Uterus (tissue), 2 donors: ENCODE results near the gene GCNT2.

Experiments used
- POLR2A ChIP-seq, 2 donors: fragments of 450-650 bp; IDR thresholded peaks; one replicate each; pipeline ENCODE4 v1.6.1; 2016; ENCODE audit warnings: antibody characterized with exemption in 2 of 2, mild to moderate bottlenecking in 1 of 2, moderate library complexity in 1 of 2
- TF ChIP-seq, protein P1 (sequence below), 4 experiments: fragments of 200-600 bp in 2 of 4; fragments of 450-650 bp in 2 of 4; sonication (generic) in 2 of 4; IDR thresholded peaks; one replicate each; pipeline ENCODE4 v1.5.1; 2016 to 2019; ENCODE audit warnings: antibody characterized with exemption in 4 of 4, mild to moderate bottlenecking in 2 of 4, moderate library complexity in 1 of 4

DNA sequence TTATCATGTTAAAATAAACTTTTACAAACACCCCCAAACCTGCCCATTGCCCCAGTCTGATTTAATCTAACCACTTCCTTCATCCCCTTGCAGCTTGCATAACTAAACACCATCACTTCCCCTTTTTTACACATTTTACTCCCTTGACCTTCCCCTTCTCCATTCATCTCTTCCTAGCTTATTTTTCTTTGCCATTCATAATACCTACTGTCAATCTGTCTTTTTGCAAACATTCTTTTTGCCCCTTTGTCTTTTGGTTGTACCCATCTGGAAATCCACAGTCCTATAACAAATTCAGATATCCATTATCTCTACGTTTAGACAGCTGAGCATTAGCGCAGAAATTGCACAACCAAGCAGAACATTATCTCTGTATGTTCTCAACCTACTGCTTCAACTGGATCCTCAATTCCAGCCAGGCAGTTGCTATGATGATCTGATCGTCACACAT lies 122.1 kb downstream of the GCNT2 start:
- TF ChIP-seq, protein P1, sequence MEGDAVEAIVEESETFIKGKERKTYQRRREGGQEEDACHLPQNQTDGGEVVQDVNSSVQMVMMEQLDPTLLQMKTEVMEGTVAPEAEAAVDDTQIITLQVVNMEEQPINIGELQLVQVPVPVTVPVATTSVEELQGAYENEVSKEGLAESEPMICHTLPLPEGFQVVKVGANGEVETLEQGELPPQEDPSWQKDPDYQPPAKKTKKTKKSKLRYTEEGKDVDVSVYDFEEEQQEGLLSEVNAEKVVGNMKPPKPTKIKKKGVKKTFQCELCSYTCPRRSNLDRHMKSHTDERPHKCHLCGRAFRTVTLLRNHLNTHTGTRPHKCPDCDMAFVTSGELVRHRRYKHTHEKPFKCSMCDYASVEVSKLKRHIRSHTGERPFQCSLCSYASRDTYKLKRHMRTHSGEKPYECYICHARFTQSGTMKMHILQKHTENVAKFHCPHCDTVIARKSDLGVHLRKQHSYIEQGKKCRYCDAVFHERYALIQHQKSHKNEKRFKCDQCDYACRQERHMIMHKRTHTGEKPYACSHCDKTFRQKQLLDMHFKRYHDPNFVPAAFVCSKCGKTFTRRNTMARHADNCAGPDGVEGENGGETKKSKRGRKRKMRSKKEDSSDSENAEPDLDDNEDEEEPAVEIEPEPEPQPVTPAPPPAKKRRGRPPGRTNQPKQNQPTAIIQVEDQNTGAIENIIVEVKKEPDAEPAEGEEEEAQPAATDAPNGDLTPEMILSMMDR (IDR thresholded peaks at IDR 0.05): no peak
- no peak for TF ChIP-seq POLR2A (IDR thresholded peaks at IDR 0.05)
